WERI-Rb-1 (cell line): ENCODE results near the gene HS1BP3.
A peak's percentile ranks its signal among the peaks of the same experiment; 100 is the strongest.

Experiments
- DNase-seq: peaks from one replicate; pipeline ENCODE4 v3.0.0-alpha.2; 2020
- H3K27ac ChIP-seq: fragments of 250-450 bp; sonication (Bioruptor Pico); 2 replicates; pipeline ENCODE4 v1.5.1; 2020; ENCODE audit warnings: mild to moderate bottlenecking, moderate library complexity
- H3K27me3 ChIP-seq: fragments of 250-450 bp; sonication (Bioruptor Pico); 2 replicates; pipeline ENCODE4 v1.5.1; 2021; ENCODE audit warnings: mild to moderate bottlenecking, low read depth, moderate library complexity; ENCODE audit not compliant: insufficient read depth, severe bottlenecking
- H3K36me3 ChIP-seq: fragments of 250-450 bp; sonication (Bioruptor Pico); 2 replicates; pipeline ENCODE4 v1.5.1; 2020; ENCODE audit warnings: mild to moderate bottlenecking, moderate library complexity
- H3K4me3 ChIP-seq: 2 replicates; pipeline ENCODE4 v1.5.1; 2011; ENCODE audit warnings: low read depth, mild to moderate bottlenecking, control low read depth, low read length
- H3K9me3 ChIP-seq: fragments of 250-450 bp; sonication (Bioruptor Pico); 2 replicates; pipeline ENCODE4 v1.5.1; 2021; ENCODE audit warnings: mild to moderate bottlenecking, moderate library complexity; ENCODE audit not compliant: severe bottlenecking
- CTCF ChIP-seq: IDR thresholded peaks from 2 replicates; pipeline ENCODE4 v1.5.1; 2011; ENCODE audit warnings: low read depth, mild to moderate bottlenecking, control low read depth, inconsistent platforms, low read length

The HS1BP3 gene

GRCh38 chr2:20642055-20642971, 8.6 kb downstream of the HS1BP3 start:
- TF ChIP-seq CTCF = peak; percentile 99
- Histone ChIP-seq H3K9me3 (no peaks in the 10 kb centered on the region), H3K27me3 (no peaks in the 10 kb centered on the region), H3K4me3 (no peak overlapping the region), H3K36me3 (no peaks in the 10 kb centered on the region), H3K27ac (no peak overlapping the region)
- peak; percentile 88 for DNase-seq

GRCh38 chr2:20641123-20641985, 9.5 kb downstream of the HS1BP3 start:
- H3K4me3 ChIP-seq = no peak overlapping the region
- no peaks in the 10 kb centered on the region for H3K36me3 ChIP-seq
- no peak for TF ChIP-seq CTCF
- DNase-seq = no peak
- no peaks in the 10 kb centered on the region for H3K9me3 ChIP-seq
- no peaks in the 10 kb centered on the region for H3K27me3 ChIP-seq
- H3K27ac ChIP-seq = no peak overlapping the region

GRCh38 chr2:20640411-20641122, 10.3 kb downstream of the HS1BP3 start:
- DNase-seq = no peak
- Histone ChIP-seq H3K27ac (no peak overlapping the region), H3K4me3 (no peak overlapping the region), H3K36me3 (no peaks in the 10 kb centered on the region), H3K9me3 (no peaks in the 10 kb centered on the region), H3K27me3 (no peaks in the 10 kb centered on the region)
- no peak for TF ChIP-seq CTCF

- H3K27me3 ChIP-seq = no peaks in the 10 kb centered on the region
- no peaks in the 10 kb centered on the region for H3K36me3 ChIP-seq
- no peak for TF ChIP-seq CTCF
- no peak for DNase-seq
- H3K4me3 ChIP-seq = no peak overlapping the region
- H3K27ac ChIP-seq = no peak overlapping the region
- no peaks in the 10 kb centered on the region for H3K9me3 ChIP-seq
Observed at GRCh38 chr2:20638646-20639430, 12.1 kb downstream of the HS1BP3 start.

- no peak for TF ChIP-seq CTCF
- Histone ChIP-seq H3K27me3 (no peaks in the 10 kb centered on the region), H3K9me3 (no peaks in the 10 kb centered on the region)
Observed at GRCh38 chr2:20638014-20638413, 12.9 kb downstream of the HS1BP3 start.

More at GRCh38 chr2:20638014-20638413, 12.9 kb downstream of the HS1BP3 start:
- no peak for DNase-seq
- no peak overlapping the region for H3K4me3 ChIP-seq
- H3K27ac ChIP-seq = no peak overlapping the region
- no peaks in the 10 kb centered on the region for H3K36me3 ChIP-seq
